ENCODE measurements around the gene FOXRED1.
A peak's percentile ranks its signal among the peaks of the same experiment; 100 is the strongest.

The FOXRED1 gene

GRCh38 chr11:126311401-126312291 is 42.7 kb downstream of the FOXRED1 start:
- DNase-seq (ENCODE audit: low read depth in 2 of 2) = no peak

DNA sequence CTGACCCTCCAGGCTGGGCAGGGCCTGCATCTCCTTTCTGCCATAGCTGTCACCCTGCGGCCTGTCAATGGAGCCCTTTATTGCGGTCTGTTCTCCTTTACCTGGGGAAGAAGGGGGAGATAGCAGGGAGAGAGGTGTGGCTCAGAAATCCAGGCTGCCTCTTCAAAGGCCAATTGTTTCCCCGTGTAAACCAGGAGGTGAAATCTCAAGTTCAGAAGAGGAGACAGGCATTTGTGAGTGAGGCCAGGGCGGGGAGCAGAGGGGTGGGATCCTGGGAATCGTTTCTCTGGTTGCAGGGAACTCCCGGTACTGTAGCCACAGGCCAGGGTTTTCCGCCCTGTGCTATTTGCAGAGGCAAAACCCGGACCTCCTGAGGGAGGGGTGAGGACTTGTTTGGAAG is 44.0 kb downstream of the FOXRED1 start:
- no peak for DNase-seq (ENCODE audit: low read depth in 2 of 2)

DNA sequence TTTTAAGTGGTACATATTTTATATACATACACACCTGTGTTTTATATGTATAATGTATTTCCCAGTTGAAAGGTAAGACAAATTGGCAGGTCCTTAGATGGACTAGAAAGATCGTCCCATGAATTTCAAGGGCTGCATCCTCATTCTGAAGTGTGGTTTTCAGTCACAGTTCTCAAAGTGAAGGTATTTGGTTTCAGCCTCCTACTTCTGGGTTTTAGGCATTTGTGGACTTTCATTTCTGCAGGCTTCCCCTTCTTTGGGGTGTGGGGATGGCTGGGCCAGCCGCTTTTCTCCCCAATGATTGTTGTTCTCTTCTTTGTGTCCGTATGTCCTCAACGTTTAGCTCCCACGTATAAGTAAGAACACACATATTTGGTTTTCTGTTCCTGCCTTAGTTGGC is 44.9 kb downstream of the FOXRED1 start:
- no peak for DNase-seq (ENCODE audit: low read depth in 2 of 2)

GRCh38 chr11:126317432-126317755 is 48.4 kb downstream of the FOXRED1 start:
- no peak for DNase-seq (ENCODE audit: low read depth in 2 of 2)

DNA sequence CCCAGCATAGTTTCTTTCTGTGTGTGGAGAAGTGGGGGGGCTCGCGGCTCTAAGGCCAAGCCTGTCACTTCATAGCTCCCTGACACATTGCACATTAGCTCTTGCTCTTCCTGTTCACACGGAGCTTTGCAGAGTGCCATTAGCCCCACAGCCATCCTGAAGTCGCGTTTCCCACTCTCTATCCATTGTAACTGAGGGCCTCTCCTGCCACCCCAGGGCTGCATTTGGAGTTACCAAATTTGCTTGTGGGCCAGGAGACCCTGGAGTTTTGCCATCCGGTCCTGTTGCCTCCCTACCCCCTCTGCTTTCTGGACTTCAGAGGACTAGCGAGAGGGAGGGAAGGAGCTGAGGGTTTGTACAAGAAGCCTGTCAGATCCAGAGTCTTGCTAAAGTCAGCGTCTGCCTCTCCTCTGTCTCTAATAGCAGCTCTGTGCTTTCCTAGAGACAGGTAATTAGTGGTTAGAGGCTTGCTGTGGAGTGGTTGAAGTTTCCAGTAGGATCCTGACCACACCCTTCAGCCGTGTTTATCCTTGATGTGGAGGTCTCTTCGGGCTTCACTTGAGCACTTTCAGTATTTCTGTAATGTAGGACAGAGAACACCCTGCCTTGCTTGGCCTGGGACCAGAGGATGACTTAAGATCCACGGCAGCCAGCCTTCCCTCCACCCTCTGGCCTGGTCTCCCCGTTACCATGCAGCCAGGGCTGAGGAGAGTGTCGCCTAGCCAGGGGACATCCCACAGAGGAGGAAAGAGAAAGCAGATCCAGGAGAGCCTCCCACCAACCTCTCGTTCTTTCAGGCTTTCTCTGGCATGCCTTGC is 49.0 kb downstream of the FOXRED1 start:
- DNase-seq (ENCODE audit: low read depth in 2 of 2) = peak; percentile 66 to 72

DNA sequence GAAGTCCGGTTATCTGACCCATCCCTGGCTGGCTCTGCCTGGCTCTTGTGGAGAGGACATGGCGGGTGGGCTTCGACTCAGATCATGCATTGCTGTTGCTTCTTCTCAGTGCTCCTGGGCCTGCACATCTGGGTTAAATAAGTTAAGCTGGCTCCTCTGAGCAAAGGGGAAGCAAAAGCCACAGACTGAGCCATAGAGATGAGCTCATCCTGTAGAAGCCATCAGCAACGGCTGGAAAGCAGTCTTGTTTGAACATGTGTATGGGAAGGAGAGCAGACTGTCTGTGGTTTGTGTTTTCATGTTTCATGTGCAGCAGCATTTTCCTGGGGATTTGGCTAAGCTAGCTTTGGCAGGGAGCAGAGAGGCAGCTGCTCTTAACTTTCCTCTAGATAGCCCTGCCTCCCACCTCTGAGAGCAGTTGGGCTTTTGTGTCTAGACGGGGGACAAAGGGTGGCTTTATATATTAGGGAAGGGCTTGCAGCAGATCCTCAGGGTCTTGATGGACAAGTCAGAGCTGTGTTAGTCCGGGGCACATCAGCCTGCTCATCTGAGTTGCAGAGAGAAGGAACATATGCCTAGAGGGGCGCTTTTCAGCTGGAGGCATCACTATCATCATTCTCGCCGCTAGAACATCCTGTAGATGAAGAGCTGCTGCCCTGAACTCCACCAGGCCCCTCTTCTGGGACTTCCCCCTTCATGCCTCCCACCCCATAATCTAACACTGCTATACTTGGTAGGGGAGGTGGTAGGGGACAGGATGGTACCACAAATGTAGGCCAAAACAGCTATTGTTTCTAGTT is 49.8 kb downstream of the FOXRED1 start:
- DNase-seq (ENCODE audit: low read depth in 2 of 2) = peak; percentile 94

DNA sequence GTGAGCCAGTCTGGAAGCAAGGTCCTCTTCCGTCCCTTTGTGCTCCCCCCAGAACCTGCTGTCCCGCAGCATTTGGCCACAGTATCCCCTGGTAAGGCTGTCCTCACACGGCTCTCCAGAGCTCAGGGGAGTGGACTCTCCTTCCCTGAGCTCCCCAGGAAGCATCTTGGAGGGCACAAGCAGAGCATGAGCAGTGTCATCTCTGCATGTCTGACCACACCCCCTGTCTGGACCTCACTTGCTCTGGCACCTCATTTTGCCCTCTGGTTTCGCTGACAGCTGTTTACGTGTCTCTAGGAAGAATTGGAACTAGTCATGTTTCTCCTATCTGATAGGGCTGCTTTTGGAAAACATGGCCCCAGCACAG is 50.4 kb downstream of the FOXRED1 start:
- DNase-seq (ENCODE audit: low read depth in 2 of 2) = no peak

GRCh38 chr11:126322996-126323395 is 54.0 kb downstream of the FOXRED1 start:
- no peak for DNase-seq (ENCODE audit: low read depth in 2 of 2)

DNA sequence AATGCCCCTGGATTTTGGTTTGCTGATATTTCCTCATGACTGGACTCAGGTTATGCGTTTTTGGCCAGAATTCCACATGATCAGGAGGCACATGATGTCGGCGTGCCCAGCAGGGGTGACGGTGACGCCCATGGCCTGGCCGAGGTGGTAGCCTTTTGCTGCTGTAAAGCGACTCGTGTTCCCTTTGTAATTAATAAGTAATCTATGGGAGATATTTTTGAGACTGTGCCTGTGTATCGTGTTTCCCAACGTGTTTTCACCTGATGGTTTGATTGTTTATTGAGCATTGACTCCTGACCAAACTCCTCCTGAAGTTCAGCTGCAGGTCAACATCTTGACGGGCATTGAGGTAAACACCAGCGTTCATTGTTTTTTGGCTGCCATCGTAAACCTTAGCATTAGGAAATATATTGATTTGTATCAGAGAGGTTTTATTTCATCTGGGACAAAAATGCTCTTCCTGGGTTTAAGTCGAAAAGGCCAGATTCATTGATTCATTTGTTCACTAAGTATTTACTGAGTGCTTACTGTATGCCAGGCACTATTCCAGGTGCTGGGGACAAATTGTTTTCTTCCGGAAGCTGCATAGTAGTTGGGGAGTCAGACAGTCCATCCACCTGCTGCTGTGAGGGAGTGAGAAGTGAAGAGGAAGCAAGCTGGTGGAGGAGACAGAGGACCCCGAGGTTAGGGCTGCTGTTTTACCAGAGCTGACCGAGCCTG is 58.5 kb downstream of the FOXRED1 start:
- DNase-seq (ENCODE audit: low read depth in 2 of 2) = no peak
